Activated naive CD8-positive, alpha-beta T cell treated with anti-CD3 and anti-CD28 coated beads for 36 hours (primary cell): Measurements from ENCODE around the gene PFKM. TPM values are rescaled to one million over a fixed set of nuclear protein-coding genes. Genes with fewer than 3 reads are reported as not detected.

ENCODE experiments used
- DNase-seq: peaks from one replicate; pipeline ENCODE4 v3.0.0; 2021
- H3K27ac Mint-ChIP-seq: one replicate; pipeline ENCODE4 v1.8.0; 2022; ENCODE audit warnings: mild to moderate bottlenecking, moderate library complexity, mixed read lengths
- H3K27me3 Mint-ChIP-seq: one replicate; pipeline ENCODE4 v1.8.0; 2022; ENCODE audit warnings: mild to moderate bottlenecking, mixed read lengths
- H3K36me3 Mint-ChIP-seq: one replicate; pipeline ENCODE4 v1.8.0; 2021; ENCODE audit warnings: mild to moderate bottlenecking, mixed read lengths
- H3K4me1 Mint-ChIP-seq: one replicate; pipeline ENCODE4 v1.8.0; 2021; ENCODE audit warnings: mixed read lengths
- H3K4me3 Mint-ChIP-seq: one replicate; pipeline ENCODE4 v1.8.0; 2022; ENCODE audit warnings: mild to moderate bottlenecking, moderate library complexity, mixed read lengths
- H3K9me3 Mint-ChIP-seq: one replicate; pipeline ENCODE4 v1.8.0; 2022; ENCODE audit warnings: mixed read lengths
- total RNA-seq, 2 experiments: library from RNA; stranded (reverse); gene quantifications; one replicate each; pipeline ENCODE4 v1.2.3, GENCODE V29; 2021

PFKM gene
- total RNA-seq, 2 experiments from 2014 or later: 65.4 to 67.7 TPM

DNA sequence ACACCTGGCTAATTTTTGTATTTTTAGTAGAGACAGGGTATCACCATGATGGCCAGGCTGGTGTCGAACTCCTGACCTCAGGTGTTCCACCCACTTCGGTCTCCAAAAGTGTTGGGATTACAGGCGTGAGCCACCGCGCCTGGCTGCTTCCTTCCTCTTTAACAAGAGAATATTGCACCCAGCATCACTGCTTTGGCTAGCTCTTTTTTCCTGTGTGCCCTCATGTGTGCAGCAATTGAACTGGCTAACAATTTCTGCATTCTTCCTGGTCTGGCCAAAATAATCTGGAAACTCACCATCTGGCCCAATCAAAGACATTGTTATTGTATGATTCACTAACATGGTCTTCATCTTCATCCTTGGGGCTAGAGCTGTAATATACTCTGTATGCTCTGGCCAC is 40.9 kb downstream of the PFKM start:
- H3K27me3 Mint-ChIP-seq: no peaks in the 10 kb centered on the region
- DNase-seq: no peak
- H3K9me3 Mint-ChIP-seq: no peaks in the 10 kb centered on the region
- H3K27ac Mint-ChIP-seq: no peak overlapping the region
- H3K4me3 Mint-ChIP-seq: no peak overlapping the region
- H3K36me3 Mint-ChIP-seq: no peaks in the 10 kb centered on the region
- H3K4me1 Mint-ChIP-seq: peaks cover 30% of the 10 kb centered on the region

DNA sequence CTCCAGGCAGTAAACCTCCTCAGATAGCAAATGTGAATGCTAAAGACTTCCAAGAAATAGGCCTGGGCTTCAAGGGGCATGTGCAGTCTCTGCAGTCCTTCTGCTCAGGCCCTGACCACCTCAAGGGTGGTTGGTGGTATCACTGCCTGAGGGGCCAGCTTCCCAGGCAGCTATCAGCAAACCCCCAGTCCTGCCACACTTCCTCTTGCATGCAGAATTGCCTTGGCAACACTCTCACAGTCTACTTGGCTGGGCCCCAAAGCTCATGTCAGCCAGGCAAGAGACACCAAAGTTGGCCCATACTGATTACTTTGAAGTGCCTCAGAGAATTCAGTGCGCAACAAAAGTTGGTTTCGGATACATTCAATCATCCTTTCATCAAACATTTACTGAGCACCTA is 41.6 kb downstream of the PFKM start:
- H3K27me3 Mint-ChIP-seq: peaks cover 3% of the 10 kb centered on the region
- no peak overlapping the region for H3K4me3 Mint-ChIP-seq
- no peak overlapping the region for H3K27ac Mint-ChIP-seq
- H3K36me3 Mint-ChIP-seq: no peaks in the 10 kb centered on the region
- no peaks in the 10 kb centered on the region for H3K9me3 Mint-ChIP-seq
- no peak for DNase-seq
- H3K4me1 Mint-ChIP-seq: peaks cover 31% of the 10 kb centered on the region

DNA sequence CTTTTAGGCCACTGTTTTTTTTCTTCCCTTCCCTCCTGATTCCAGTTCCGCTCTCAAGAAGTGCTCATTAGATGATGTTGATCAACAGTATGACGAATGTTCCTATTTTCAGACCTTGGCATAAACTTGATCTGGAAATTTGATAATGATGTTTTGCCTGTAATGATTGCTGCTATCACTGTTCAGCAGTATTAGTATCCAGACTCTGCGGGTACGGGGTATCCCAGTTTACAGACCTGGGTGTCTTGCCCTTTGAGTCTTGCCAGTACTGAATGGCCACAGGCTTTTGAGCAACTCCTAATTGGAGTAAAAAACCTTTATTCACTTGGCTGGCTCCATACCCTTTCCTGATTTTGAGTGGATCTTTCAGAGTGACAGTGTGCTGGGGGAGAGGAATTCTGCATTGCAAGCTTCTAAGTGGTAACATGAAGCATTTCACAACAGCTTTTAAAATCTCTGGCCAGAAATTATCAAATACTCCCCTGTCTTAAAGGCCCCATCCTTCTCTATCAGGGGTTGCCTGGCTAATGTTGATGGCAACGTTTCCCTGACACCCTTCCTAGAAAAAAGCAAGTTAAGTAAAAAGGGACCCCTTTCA is 44.1 kb downstream of the PFKM start:
- H3K4me1 Mint-ChIP-seq: peaks cover 17% of the 10 kb centered on the region
- no peak overlapping the region for H3K27ac Mint-ChIP-seq
- H3K36me3 Mint-ChIP-seq: no peaks in the 10 kb centered on the region
- no peak for DNase-seq
- H3K9me3 Mint-ChIP-seq: no peaks in the 10 kb centered on the region
- no peak overlapping the region for H3K4me3 Mint-ChIP-seq
- peaks cover 8% of the 10 kb centered on the region for H3K27me3 Mint-ChIP-seq

DNA sequence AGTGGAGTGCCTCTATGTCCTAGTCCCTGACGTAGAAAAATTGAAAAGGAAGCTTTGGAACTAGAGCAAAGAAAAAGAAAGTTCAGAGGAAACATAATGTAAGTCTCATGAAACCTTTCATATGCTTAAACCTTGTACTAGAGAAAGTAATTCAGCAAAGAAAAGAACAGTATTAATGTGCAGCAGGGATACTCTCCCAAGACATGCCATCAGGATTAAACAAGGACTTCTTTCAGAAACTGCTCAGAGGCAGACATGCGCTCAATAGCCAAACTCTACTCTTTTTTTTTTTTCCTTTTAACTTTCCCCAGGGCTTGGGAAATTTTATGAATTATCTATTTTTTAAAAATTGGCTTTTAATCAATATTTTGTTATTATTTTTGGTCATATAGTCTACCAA is 45.3 kb downstream of the PFKM start:
- H3K4me1 Mint-ChIP-seq: peaks cover 12% of the 10 kb centered on the region
- H3K27ac Mint-ChIP-seq: no peak overlapping the region
- no peak overlapping the region for H3K4me3 Mint-ChIP-seq
- no peak for DNase-seq
- peaks cover 8% of the 10 kb centered on the region for H3K27me3 Mint-ChIP-seq
- no peaks in the 10 kb centered on the region for H3K36me3 Mint-ChIP-seq
- no peaks in the 10 kb centered on the region for H3K9me3 Mint-ChIP-seq

DNA sequence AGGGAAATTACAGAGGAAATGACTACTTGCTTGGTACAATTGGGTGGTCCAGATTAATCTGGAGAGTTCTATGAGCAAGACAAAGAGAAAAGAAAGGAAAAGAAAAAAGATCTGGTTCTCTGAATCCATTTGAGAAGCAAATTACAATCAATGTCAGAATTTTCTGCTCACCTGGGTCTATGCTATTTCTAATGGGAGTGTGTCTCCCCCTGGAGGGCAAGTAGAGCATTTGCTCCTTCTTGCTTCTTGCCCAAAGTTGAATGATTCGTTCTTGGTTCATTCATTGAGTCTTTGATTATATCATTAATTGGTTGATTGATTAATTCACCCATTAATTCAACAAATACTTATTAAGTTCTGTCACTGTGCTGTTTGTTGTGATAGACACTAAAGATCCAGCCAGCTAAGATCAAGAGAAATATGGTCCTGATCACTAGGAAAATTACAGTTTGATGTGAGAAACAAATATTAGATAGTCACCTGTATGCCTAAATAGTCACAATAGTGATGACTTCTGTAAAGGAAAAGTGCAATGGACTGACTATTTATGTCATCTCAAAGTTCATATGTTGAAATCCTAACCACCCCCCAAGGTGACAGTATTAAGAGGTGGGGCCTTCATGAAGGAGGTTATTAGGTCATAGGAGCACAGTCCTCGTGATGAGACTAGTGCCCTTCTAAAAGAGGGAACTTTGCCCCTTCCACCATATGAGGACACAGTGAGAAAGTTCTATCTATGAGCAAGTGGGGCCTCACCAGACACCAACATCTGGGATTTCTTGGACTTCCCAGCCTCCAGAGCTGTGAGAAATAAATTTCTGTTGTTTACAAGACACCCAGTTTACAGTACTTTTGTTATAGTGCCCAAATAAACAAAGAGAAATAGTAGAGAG is 46.2 kb downstream of the PFKM start:
- Mint-ChIP-seq H3K4me3 (no peak overlapping the region), H3K4me1 (peaks cover 10% of the 10 kb centered on the region), H3K36me3 (no peaks in the 10 kb centered on the region), H3K9me3 (no peaks in the 10 kb centered on the region), H3K27me3 (peaks cover 8% of the 10 kb centered on the region), H3K27ac (no peak overlapping the region)
- peak; percentile 26 for DNase-seq

DNA sequence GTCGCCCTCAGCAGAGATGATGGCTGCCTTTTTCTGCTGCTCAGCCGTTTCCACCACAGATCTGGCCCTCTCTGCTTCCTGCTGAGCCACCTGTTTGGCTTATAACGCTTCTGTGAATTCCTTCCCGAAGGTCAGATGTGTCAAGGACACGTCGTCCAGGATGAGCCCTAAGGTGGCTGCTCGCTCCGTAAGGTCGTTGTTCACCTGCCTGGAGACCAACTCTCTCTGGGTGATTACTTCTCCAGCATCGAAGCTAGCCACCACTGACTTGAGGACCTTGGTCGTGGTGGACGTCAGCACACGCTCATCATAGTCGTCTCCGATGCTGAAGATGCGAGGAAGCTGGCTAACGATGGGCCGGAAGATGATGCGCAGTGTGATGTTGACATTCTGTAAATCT is 49.8 kb downstream of the PFKM start:
- no peak for DNase-seq
- H3K27me3 Mint-ChIP-seq: peaks cover 8% of the 10 kb centered on the region
- no peak overlapping the region for H3K27ac Mint-ChIP-seq
- H3K36me3 Mint-ChIP-seq: no peaks in the 10 kb centered on the region
- no peaks in the 10 kb centered on the region for H3K9me3 Mint-ChIP-seq
- no peak overlapping the region for H3K4me3 Mint-ChIP-seq
- H3K4me1 Mint-ChIP-seq: peaks cover 4% of the 10 kb centered on the region

DNA sequence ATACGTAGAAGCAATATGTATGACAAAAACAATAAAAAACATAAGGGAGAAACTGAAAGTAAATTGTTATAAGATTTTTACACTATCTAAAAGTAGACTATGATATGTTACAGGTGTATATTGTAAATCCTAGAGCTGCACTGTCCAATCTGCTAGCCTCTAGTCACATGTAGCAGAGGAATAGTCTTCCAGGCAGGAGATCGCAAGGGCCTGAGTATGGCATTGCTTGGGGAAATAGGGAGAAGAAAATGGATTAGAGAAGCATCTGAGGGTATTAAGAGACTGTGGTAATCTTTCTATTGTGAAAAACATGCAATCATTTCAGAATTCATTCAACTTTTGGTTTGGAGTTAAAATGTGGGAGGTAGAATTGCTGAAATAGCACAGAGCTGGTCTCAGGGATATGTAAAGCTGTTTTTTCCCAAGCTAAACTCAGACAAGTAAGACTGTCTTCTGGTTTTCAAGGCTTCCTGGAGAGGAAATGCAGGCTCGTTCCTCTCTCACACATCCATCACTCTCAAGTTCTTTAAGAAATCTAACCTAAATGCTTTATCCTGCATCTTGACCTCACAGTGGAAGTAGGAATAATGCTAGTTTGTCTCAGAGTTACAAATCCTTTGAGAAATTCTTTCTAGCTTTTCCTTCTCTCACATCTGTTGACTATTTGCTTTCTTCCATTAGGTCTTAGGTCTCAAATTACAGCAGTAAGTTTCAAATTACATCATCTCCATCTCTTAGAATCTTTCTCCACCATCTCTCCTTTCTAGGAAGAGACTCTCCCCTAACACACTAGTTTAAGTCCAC is 56.7 kb downstream of the PFKM start:
- Mint-ChIP-seq H3K27ac (no peak overlapping the region), H3K36me3 (no peaks in the 10 kb centered on the region), H3K9me3 (no peaks in the 10 kb centered on the region), H3K4me3 (no peak overlapping the region), H3K27me3 (peaks cover 19% of the 10 kb centered on the region), H3K4me1 (peaks cover 9% of the 10 kb centered on the region)
- no peak for DNase-seq

DNA sequence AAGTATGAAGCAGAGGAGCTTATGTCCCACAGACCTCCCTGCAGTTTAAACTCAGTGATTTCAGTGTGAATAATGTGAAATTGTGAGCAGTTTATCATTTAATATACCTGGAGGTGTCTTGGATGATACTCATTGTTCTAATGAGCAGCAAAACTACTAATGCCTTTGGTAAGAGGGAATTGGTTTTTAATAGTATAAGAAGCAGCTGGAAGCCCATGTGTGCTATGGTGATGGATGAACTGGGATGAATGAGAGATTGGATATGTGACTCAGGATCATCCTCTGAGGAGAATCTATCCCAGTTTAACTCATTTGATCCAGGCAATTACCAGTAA is 57.2 kb downstream of the PFKM start:
- Mint-ChIP-seq H3K36me3 (no peaks in the 10 kb centered on the region), H3K9me3 (no peaks in the 10 kb centered on the region), H3K27ac (no peak overlapping the region), H3K4me3 (no peak overlapping the region), H3K27me3 (peaks cover 24% of the 10 kb centered on the region), H3K4me1 (peaks cover 9% of the 10 kb centered on the region)
- no peak for DNase-seq

DNA sequence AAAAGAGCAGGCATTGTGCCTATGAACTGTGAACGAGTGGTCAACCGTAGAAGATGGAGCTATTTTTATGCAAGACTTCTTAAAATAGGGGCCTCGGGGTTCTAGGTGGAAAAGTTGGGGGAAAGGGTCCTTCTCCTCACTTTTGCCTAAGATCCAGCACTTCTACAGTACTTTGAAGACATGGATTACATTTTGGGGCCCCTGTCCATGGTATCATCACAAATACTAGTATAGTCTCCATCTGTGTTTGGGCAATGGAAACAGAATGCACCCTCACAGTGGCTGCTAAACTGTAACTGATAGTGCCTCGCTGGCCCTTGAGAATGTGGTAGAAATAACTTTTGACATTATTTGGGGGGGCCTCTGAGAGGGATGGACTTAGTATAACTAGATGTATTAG is 58.8 kb downstream of the PFKM start:
- Mint-ChIP-seq H3K9me3 (no peaks in the 10 kb centered on the region), H3K36me3 (no peaks in the 10 kb centered on the region), H3K27ac (no peak overlapping the region), H3K27me3 (peaks cover 24% of the 10 kb centered on the region), H3K4me1 (peaks cover 18% of the 10 kb centered on the region), H3K4me3 (no peak overlapping the region)
- no peak for DNase-seq

DNA sequence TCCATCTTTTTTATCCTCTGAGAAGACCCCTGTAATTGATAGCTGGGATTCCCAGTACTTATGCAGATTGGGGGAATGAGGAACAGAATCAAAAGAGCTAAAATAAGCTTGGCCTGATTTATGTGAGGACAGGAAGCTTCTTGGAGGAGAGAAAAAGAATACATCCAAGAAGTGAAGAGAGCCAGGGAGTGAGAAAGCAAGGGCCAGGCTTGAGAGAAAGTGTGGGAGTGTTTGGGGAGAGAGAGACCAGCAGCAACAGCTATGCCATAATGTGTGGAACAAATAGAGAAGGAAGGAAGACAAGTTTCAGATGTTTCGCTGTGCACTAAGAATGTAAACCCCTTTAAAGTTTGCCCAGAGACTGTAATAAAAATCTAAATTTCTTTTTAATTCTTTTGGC is 60.3 kb downstream of the PFKM start:
- Mint-ChIP-seq H3K9me3 (no peaks in the 10 kb centered on the region), H3K27me3 (peaks cover 30% of the 10 kb centered on the region), H3K4me1 (peaks cover 18% of the 10 kb centered on the region), H3K4me3 (no peak overlapping the region), H3K36me3 (no peaks in the 10 kb centered on the region), H3K27ac (no peak overlapping the region)
- DNase-seq: no peak

DNA sequence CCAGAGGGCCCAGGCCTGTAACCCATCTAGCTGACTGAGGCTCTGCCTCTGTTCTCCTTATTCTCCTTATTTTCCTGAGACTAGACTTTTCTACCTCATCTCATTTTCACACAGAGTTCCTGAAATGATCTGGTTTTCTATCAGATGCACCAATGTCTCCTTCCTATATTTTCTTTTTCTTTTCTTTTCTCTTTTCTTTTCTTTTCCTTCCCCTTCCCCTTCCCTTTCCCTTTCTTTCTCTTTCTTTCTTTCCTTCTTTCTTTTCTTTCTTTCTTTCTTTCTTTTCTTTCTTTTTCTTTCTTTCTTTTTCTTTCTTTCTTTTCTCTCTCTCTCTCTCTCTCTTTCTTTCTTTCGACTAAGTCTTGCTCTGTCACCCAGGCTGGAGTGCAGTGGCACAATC is 61.3 kb downstream of the PFKM start:
- DNase-seq: no peak
- H3K36me3 Mint-ChIP-seq: no peaks in the 10 kb centered on the region
- peaks cover 20% of the 10 kb centered on the region for H3K4me1 Mint-ChIP-seq
- peaks cover 39% of the 10 kb centered on the region for H3K27me3 Mint-ChIP-seq
- H3K27ac Mint-ChIP-seq: no peak overlapping the region
- H3K9me3 Mint-ChIP-seq: no peaks in the 10 kb centered on the region
- no peak overlapping the region for H3K4me3 Mint-ChIP-seq

DNA sequence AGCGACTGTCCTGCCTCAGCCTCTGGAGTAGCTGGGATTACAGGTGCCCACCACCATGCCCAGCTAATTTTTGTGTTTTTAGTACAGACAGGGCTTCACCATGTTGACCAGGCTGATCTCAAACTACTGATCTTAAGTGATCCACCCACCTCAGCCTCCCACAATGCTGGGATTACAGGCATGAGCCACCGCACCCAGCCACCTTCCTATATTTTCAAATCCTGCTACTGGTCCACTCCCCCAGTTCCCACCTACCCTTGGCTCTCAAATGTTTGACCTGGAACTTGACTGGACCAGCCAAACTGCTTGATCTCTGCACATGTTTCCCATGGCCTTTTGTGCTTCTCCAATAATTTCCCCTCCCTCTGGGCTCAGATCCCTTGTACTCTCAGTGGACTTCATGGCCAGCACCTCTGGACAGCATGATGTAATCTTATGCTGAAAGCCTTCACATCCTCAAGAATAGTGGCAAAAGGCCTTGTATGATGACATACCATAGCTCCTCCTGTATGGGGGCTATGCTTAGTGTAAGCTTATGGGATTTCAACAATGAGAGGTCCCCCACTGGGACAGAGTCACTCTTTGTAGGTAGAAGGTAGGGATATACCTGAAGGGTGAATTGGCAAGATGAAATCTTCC is 61.8 kb downstream of the PFKM start:
- Mint-ChIP-seq H3K27ac (no peak overlapping the region), H3K9me3 (no peaks in the 10 kb centered on the region), H3K4me1 (peaks cover 18% of the 10 kb centered on the region), H3K4me3 (no peak overlapping the region), H3K27me3 (peaks cover 45% of the 10 kb centered on the region), H3K36me3 (no peaks in the 10 kb centered on the region)
- no peak for DNase-seq

DNA sequence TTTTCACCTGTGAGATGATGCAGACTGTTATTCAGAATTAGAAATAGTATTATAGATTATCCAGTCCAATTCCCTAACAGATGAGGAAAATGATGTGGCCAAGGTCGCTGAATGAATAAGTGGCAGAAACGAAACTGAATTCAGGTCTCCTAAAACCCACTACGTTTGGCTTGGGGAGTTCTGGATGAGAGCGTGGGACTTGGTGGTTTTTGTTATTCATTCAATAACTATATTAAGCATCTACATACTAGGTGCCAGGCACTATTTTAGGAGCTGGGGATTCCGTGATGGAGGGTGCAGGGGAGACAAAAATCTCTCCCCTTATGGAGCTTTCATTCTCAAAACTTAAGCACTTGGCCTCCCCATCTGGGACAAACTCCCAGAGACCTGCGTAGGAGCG is 63.5 kb downstream of the PFKM start:
- Mint-ChIP-seq H3K27ac (no peak overlapping the region), H3K4me1 (peaks cover 19% of the 10 kb centered on the region), H3K27me3 (peaks cover 41% of the 10 kb centered on the region), H3K4me3 (peak overlapping the region; percentile 93), H3K36me3 (no peaks in the 10 kb centered on the region), H3K9me3 (no peaks in the 10 kb centered on the region)
- no peak for DNase-seq

DNA sequence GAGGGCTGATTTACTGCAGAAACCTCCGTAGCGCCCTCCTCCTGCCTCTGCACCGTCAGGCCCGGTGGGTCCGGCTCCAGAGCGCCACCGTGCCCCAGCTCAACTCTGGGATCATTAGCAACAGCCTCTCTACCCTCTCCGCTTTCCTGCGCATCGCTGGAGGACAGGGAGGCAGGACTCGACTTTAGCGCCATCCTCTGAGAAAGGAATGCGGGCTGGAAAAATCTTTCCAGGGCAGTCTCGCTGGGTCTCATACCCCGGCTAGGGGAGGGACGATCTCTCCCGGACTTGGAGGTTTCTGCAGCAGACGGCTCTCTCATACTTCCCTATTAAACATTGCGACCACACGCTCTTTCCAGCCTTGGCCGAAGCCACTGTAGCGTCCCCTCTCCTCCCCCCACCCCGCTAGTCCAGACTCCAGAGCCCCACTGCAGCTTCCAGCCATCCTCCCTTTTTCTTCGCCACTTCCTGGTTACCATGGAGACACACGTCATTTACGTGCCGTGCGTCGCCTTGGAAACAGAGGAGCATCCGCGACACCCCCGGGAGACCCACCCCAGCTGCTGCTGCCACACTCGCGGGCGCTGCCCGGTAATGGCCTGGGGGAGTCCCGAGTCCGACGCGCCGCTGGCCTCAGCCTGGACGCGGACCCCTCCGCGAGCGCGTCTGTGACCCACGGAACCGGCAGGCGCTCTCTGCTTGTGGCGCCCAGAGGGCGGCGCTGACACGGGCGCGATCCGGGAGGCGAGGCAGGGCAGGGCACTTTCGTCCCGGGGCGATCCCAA is 64.1 kb downstream of the PFKM start, which contains the start of gene CCDC184:
Gene CCDC184, plus strand, starts transcription at position 554 of the 785 bp plus-strand sequence. CDS start 479 bp downstream, outside the sequence.
- Mint-ChIP-seq H3K27me3 (peaks cover 41% of the 10 kb centered on the region), H3K9me3 (no peaks in the 10 kb centered on the region), H3K27ac (peak within 1 kb of the TSS; percentile 66)

More for the DNA sequence above, 64.1 kb downstream of the PFKM start, which contains the start of gene CCDC184:
- Mint-ChIP-seq H3K36me3 (no peaks in the 10 kb centered on the region), H3K4me1 (peaks cover 19% of the 10 kb centered on the region), H3K4me3 (peak within 1 kb of the TSS; percentile 93)
- DNase-seq: peak; percentile 71
